Lower lobe of right lung (tissue), 2 donors: ENCODE results near the gene CASZ1. TPM values are rescaled to one million over a fixed set of nuclear protein-coding genes. Genes with fewer than 3 reads are reported as not detected.

Experiments
- ATAC-seq, 2 donors: fragments of 200-7000 bp; cut with Tn5 transposase; one replicate each; pipeline ENCODE4 v1.9.1; 2020 to 2022; ENCODE audit warnings: mild to moderate bottlenecking in 2 of 2, moderate library complexity in 2 of 2
- DNase-seq: peaks from one replicate; pipeline ENCODE4 v3.0.0-alpha.2; 2020
- H3K27ac ChIP-seq: fragments of 200-600 bp; one replicate; pipeline ENCODE4 v1.8.0; 2022
- H3K27me3 ChIP-seq: fragments of 200-600 bp; one replicate; pipeline ENCODE4 v1.8.0; 2022; ENCODE audit warnings: low read depth
- H3K36me3 ChIP-seq: fragments of 200-600 bp; one replicate; pipeline ENCODE4 v1.8.0; 2022; ENCODE audit warnings: mild to moderate bottlenecking
- H3K4me1 ChIP-seq: fragments of 200-600 bp; one replicate; pipeline ENCODE4 v1.8.0; 2022
- H3K4me3 ChIP-seq: fragments of 200-600 bp; one replicate; pipeline ENCODE4 v1.8.0; 2022; ENCODE audit warnings: mild to moderate bottlenecking
- H3K9me3 ChIP-seq: fragments of 200-600 bp; one replicate; pipeline ENCODE4 v1.8.0; 2022
- intact Hi-C: fragments of 100-400 bp; cut with DNase I; formaldehyde crosslinking; loops from one replicate; pipeline ENCODE4 v1.11.0; 2022
- total RNA-seq: library from RNA; stranded (reverse); fragmentation: NEBNext Ultra II Directional; extraction: Animal tissue kit (Norgen Biotek cat#: 25700); gene quantifications from one replicate; pipeline ENCODE4 v1.2.1, GENCODE V29; 2021
- TF ChIP-seq, protein P1 (sequence below): fragments of 200-600 bp; IDR thresholded peaks from one replicate; pipeline ENCODE4 v1.8.0; 2022; ENCODE audit warnings: antibody characterized with exemption, mild to moderate bottlenecking
- donor health status: DM: no; HTN: yes; CAD: no; lungs with severe emphysema.

CASZ1 gene
- total RNA-seq, 1 donor from 2014 or later = 47.5 TPM

GRCh38 chr1:10745886-10746455, 50.5 kb downstream of the CASZ1 start:
- peak; percentile 95 to 96 for ATAC-seq
- Histone ChIP-seq H3K36me3 (no peaks in the 10 kb centered on the region), H3K9me3 (no peaks in the 10 kb centered on the region), H3K27me3 (no peaks in the 10 kb centered on the region), H3K27ac (peak overlapping the region; percentile 80), H3K4me1 (peaks cover 5% of the 10 kb centered on the region), H3K4me3 (peak overlapping the region; percentile 19)
- intact Hi-C loops = no loop called here
- peak; percentile 89 for DNase-seq
- TF ChIP-seq, protein P1, sequence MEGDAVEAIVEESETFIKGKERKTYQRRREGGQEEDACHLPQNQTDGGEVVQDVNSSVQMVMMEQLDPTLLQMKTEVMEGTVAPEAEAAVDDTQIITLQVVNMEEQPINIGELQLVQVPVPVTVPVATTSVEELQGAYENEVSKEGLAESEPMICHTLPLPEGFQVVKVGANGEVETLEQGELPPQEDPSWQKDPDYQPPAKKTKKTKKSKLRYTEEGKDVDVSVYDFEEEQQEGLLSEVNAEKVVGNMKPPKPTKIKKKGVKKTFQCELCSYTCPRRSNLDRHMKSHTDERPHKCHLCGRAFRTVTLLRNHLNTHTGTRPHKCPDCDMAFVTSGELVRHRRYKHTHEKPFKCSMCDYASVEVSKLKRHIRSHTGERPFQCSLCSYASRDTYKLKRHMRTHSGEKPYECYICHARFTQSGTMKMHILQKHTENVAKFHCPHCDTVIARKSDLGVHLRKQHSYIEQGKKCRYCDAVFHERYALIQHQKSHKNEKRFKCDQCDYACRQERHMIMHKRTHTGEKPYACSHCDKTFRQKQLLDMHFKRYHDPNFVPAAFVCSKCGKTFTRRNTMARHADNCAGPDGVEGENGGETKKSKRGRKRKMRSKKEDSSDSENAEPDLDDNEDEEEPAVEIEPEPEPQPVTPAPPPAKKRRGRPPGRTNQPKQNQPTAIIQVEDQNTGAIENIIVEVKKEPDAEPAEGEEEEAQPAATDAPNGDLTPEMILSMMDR = no peak

- Histone ChIP-seq H3K27ac (peak overlapping the region; percentile 80), H3K4me3 (no peak overlapping the region), H3K36me3 (no peaks in the 10 kb centered on the region), H3K27me3 (no peaks in the 10 kb centered on the region), H3K4me1 (peaks cover 5% of the 10 kb centered on the region), H3K9me3 (no peaks in the 10 kb centered on the region)
- intact Hi-C loops = no loop called here
- ATAC-seq (peak in 1 of 2 donors; percentile 8), DNase-seq (no peak)
- TF ChIP-seq, protein P1 = no peak
Measured at GRCh38 chr1:10745383-10745782, 51.1 kb downstream of the CASZ1 start.

- H3K36me3 ChIP-seq = no peaks in the 10 kb centered on the region
- TF ChIP-seq, protein P1 = no peak
- H3K27me3 ChIP-seq = no peaks in the 10 kb centered on the region
- H3K4me1 ChIP-seq = peaks cover 5% of the 10 kb centered on the region
- ATAC-seq (no peak), DNase-seq (no peak)
- no peak overlapping the region for H3K4me3 ChIP-seq
- intact Hi-C loops = no loop called here
- no peaks in the 10 kb centered on the region for H3K9me3 ChIP-seq
- H3K27ac ChIP-seq = peak overlapping the region; percentile 80
Measured at GRCh38 chr1:10744654-10745238, 51.7 kb downstream of the CASZ1 start.

DNA sequence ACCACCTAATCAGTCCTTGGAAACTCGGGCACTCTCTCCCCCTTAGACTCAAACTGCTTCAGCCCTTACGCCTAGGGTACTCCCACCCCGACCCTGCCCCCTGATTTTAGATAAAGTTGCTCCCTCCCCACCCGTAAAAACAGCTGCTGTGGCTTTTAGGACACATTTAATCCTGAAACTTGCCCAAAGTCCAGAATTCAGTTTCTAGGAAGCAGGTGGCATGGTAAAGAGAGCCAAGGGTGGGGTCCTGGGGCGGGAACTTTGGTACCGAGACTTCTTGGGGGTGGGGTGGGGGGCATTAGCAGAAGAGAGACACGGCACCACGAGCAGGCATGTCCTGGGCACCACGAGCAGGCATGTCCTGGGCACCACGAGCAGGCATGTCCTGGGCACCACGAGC, 52.4 kb downstream of the CASZ1 start:
- no peaks in the 10 kb centered on the region for H3K27me3 ChIP-seq
- ATAC-seq = no peak

GRCh38 chr1:10741696-10742095, 54.8 kb downstream of the CASZ1 start:
- Histone ChIP-seq H3K4me1 (peaks cover 26% of the 10 kb centered on the region), H3K27me3 (no peaks in the 10 kb centered on the region), H3K9me3 (no peaks in the 10 kb centered on the region), H3K36me3 (no peaks in the 10 kb centered on the region), H3K4me3 (no peak overlapping the region), H3K27ac (no peak overlapping the region)
- no peak for DNase-seq
- TF ChIP-seq, protein P1 = no peak
- no peak for ATAC-seq
- intact Hi-C loops = no loop called here

More for the DNA sequence above, 52.4 kb downstream of the CASZ1 start:
- no peak for DNase-seq
- Histone ChIP-seq H3K27ac (no peak overlapping the region), H3K4me1 (peaks cover 5% of the 10 kb centered on the region), H3K4me3 (no peak overlapping the region), H3K9me3 (no peaks in the 10 kb centered on the region), H3K36me3 (no peaks in the 10 kb centered on the region)
- intact Hi-C loops = no loop called here
- TF ChIP-seq, protein P1 = no peak
